ENCODE measurements around the gene ESPL1.
"Not testable (repeated sequence)": the region's sequence is repeated elsewhere in the genome, so short reads cannot be mapped to it uniquely, and the experiment has no call there.

Gene ESPL1

GRCh38 chr12:53289891-53290290 is 21.8 kb downstream of the ESPL1 start:
- H3K9ac ChIP-seq (ENCODE audit: low read length): no peak overlapping the region
- H3K27ac ChIP-seq (ENCODE audit: low read depth, low read length): no peak overlapping the region
- no peak overlapping the region for H3K4me3 ChIP-seq (ENCODE audit: low read depth, low read length)
- H3K9me3 ChIP-seq (ENCODE audit: control insufficient read depth, insufficient read depth, low read depth, low read length): no peaks in the 10 kb centered on the region
- peaks cover 79% of the 10 kb centered on the region for H3K36me3 ChIP-seq (ENCODE audit: control insufficient read depth, insufficient read depth, low read length)
- no peaks in the 10 kb centered on the region for H3K27me3 ChIP-seq (ENCODE audit: control insufficient read depth, insufficient read depth, low read length)
- H3K4me1 ChIP-seq (ENCODE audit: control insufficient read depth, insufficient read depth, low read length): no peaks in the 10 kb centered on the region

- no peaks in the 10 kb centered on the region for H3K27me3 ChIP-seq (ENCODE audit: control insufficient read depth, insufficient read depth, low read length)
- H3K36me3 ChIP-seq (ENCODE audit: control insufficient read depth, insufficient read depth, low read length): peaks cover 73% of the 10 kb centered on the region
- H3K27ac ChIP-seq (ENCODE audit: low read depth, low read length): no peak overlapping the region
- H3K9me3 ChIP-seq (ENCODE audit: control insufficient read depth, insufficient read depth, low read depth, low read length): no peaks in the 10 kb centered on the region
- no peak overlapping the region for H3K4me3 ChIP-seq (ENCODE audit: low read depth, low read length)
- H3K4me1 ChIP-seq (ENCODE audit: control insufficient read depth, insufficient read depth, low read length): no peaks in the 10 kb centered on the region
- H3K9ac ChIP-seq (ENCODE audit: low read length): no peak overlapping the region
Measured at GRCh38 chr12:53290661-53291060, 22.6 kb downstream of the ESPL1 start.

DNA sequence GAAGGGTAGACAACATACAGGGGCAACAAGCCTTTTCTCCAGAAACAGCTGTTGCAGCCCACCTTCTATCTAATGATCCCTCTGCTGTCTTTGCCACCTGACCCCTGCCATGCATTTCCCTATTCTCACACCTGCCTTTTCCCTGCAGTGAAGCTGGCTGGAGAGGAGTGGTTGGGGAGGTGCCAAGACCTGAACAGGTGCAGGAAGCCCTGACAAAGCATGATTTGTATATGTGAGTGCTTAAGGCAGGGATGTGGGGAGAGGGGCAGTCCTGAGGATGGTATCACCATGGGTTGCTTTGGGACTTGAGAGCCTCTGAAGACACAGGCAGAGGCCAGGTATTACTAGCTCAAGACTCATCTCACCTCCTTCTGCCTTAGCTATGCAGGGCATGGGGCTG is 24.3 kb downstream of the ESPL1 start:
- no peaks in the 10 kb centered on the region for H3K9me3 ChIP-seq (ENCODE audit: control insufficient read depth, insufficient read depth, low read depth, low read length)
- H3K36me3 ChIP-seq (ENCODE audit: control insufficient read depth, insufficient read depth, low read length): peaks cover 64% of the 10 kb centered on the region
- H3K4me1 ChIP-seq (ENCODE audit: control insufficient read depth, insufficient read depth, low read length): peaks cover 4% of the 10 kb centered on the region; the same call in 1 of the 2 replicates
- H3K4me3 ChIP-seq (ENCODE audit: low read depth, low read length): no peak overlapping the region
- H3K27ac ChIP-seq (ENCODE audit: low read depth, low read length): no peak overlapping the region
- H3K27me3 ChIP-seq (ENCODE audit: control insufficient read depth, insufficient read depth, low read length): no peaks in the 10 kb centered on the region
- no peak overlapping the region for H3K9ac ChIP-seq (ENCODE audit: low read length)

GRCh38 chr12:53295070-53295890 is 27.2 kb downstream of the ESPL1 start, which contains the start of gene PFDN5:
Gene PFDN5, plus strand, starts transcription at chr12:53295542. Its CDS starts 26 bp downstream, at chr12:53295568.
- H3K36me3 ChIP-seq (ENCODE audit: control insufficient read depth, insufficient read depth, low read length): peaks cover 48% of the 10 kb centered on the region
- peak within 1 kb of the TSS; percentile 99 for H3K4me3 ChIP-seq (ENCODE audit: low read depth, low read length)
- peaks cover 10% of the 10 kb centered on the region for H3K4me1 ChIP-seq (ENCODE audit: control insufficient read depth, insufficient read depth, low read length)
- H3K27ac ChIP-seq (ENCODE audit: low read depth, low read length): peak within 1 kb of the TSS; percentile 29; the same call in 1 of the 2 replicates
- H3K9ac ChIP-seq (ENCODE audit: low read length): peak within 1 kb of the TSS; percentile 90
- no peaks in the 10 kb centered on the region for H3K27me3 ChIP-seq (ENCODE audit: control insufficient read depth, insufficient read depth, low read length)
- H3K9me3 ChIP-seq (ENCODE audit: control insufficient read depth, insufficient read depth, low read depth, low read length): no peaks in the 10 kb centered on the region

GRCh38 chr12:53295891-53296219 is 27.8 kb downstream of the ESPL1 start:
- H3K4me1 ChIP-seq (ENCODE audit: control insufficient read depth, insufficient read depth, low read length): peaks cover 13% of the 10 kb centered on the region
- peak overlapping the region; percentile 99 for H3K4me3 ChIP-seq (ENCODE audit: low read depth, low read length)
- no peaks in the 10 kb centered on the region for H3K27me3 ChIP-seq (ENCODE audit: control insufficient read depth, insufficient read depth, low read length)
- H3K9ac ChIP-seq (ENCODE audit: low read length): peak overlapping the region; percentile 90
- no peaks in the 10 kb centered on the region for H3K9me3 ChIP-seq (ENCODE audit: control insufficient read depth, insufficient read depth, low read depth, low read length)
- H3K27ac ChIP-seq (ENCODE audit: low read depth, low read length): peak overlapping the region; percentile 29; the same call in 1 of the 2 replicates
- peaks cover 42% of the 10 kb centered on the region for H3K36me3 ChIP-seq (ENCODE audit: control insufficient read depth, insufficient read depth, low read length)

DNA sequence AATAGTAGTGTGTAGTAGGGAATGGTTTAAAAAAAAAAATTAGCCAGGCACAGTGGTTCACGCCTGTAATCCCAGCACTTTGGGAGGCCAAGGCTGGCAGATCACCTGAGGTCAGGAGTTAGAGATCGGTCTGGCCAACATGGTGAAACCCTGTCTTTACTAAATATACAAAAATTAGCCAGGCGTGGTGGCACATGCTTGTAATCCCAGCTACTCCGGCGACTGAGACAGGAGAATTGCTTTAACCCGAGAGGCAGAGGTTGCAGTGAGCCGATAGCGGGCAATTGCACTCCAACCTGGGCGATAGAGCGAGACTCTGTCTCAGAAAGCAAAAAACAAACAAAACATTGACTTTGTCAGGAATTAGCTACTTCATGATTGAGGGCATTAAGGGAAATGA is 29.0 kb downstream of the ESPL1 start:
- Histone ChIP-seq H3K4me1 (ENCODE audit: control insufficient read depth, insufficient read depth, low read length) (peaks cover 13% of the 10 kb centered on the region), H3K36me3 (ENCODE audit: control insufficient read depth, insufficient read depth, low read length) (peaks cover 40% of the 10 kb centered on the region)
- not testable (repeated sequence) for H3K27ac ChIP-seq (ENCODE audit: low read depth, low read length); H3K27me3 ChIP-seq (ENCODE audit: control insufficient read depth, insufficient read depth, low read length); H3K9ac ChIP-seq (ENCODE audit: low read length); H3K9me3 ChIP-seq (ENCODE audit: control insufficient read depth, insufficient read depth, low read depth, low read length); H3K4me3 ChIP-seq (ENCODE audit: low read depth, low read length)

DNA sequence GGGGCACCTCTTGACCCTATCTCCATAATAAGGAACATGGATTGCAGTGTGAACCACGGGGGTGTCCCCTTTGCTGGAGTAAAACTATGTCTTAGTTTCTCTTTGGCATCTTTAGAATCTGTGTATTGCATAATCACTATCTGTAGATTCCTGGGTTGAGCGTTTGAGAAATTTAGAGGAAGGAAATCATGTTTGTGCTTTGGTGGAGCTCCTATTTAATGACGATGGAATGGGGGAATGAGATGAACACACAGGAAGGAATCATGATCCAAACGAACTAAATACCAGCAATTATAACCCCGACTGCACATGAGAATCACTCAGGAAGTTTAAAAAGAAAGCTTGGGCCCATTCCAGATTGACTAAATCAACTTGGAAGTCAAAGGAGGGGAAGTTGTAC is 30.1 kb downstream of the ESPL1 start:
- no peaks in the 10 kb centered on the region for H3K9me3 ChIP-seq (ENCODE audit: control insufficient read depth, insufficient read depth, low read depth, low read length)
- H3K9ac ChIP-seq (ENCODE audit: low read length): no peak overlapping the region
- no peaks in the 10 kb centered on the region for H3K27me3 ChIP-seq (ENCODE audit: control insufficient read depth, insufficient read depth, low read length)
- no peak overlapping the region for H3K4me3 ChIP-seq (ENCODE audit: low read depth, low read length)
- peaks cover 13% of the 10 kb centered on the region for H3K4me1 ChIP-seq (ENCODE audit: control insufficient read depth, insufficient read depth, low read length)
- H3K27ac ChIP-seq (ENCODE audit: low read depth, low read length): no peak overlapping the region
- H3K36me3 ChIP-seq (ENCODE audit: control insufficient read depth, insufficient read depth, low read length): peaks cover 40% of the 10 kb centered on the region

DNA sequence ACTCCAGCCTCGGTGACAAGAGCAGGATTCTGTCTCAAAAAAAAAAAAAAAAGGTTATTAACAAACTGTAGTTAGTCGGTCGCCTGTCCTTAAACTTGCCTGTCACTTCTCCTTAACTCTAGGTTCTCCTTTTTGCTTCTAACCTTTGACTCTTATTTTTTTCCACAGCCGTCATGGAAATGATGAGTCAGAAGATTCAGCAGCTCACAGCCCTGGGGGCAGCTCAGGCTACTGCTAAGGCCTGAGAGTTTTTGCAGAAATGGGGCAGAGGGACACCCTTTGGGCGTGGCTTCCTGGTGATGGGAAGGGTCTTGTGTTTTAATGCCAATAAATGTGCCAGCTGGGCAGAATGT is 31.0 kb downstream of the ESPL1 start:
- no peak overlapping the region for H3K9ac ChIP-seq (ENCODE audit: low read length)
- peaks cover 39% of the 10 kb centered on the region for H3K36me3 ChIP-seq (ENCODE audit: control insufficient read depth, insufficient read depth, low read length)
- no peaks in the 10 kb centered on the region for H3K9me3 ChIP-seq (ENCODE audit: control insufficient read depth, insufficient read depth, low read depth, low read length)
- H3K27ac ChIP-seq (ENCODE audit: low read depth, low read length): 0 out of 2 replicates have a peak overlapping the region, but pooled peaks have one; percentile 18
- H3K27me3 ChIP-seq (ENCODE audit: control insufficient read depth, insufficient read depth, low read length): no peaks in the 10 kb centered on the region
- peak overlapping the region; percentile 97 for H3K4me3 ChIP-seq (ENCODE audit: low read depth, low read length)
- peaks cover 13% of the 10 kb centered on the region for H3K4me1 ChIP-seq (ENCODE audit: control insufficient read depth, insufficient read depth, low read length)

DNA sequence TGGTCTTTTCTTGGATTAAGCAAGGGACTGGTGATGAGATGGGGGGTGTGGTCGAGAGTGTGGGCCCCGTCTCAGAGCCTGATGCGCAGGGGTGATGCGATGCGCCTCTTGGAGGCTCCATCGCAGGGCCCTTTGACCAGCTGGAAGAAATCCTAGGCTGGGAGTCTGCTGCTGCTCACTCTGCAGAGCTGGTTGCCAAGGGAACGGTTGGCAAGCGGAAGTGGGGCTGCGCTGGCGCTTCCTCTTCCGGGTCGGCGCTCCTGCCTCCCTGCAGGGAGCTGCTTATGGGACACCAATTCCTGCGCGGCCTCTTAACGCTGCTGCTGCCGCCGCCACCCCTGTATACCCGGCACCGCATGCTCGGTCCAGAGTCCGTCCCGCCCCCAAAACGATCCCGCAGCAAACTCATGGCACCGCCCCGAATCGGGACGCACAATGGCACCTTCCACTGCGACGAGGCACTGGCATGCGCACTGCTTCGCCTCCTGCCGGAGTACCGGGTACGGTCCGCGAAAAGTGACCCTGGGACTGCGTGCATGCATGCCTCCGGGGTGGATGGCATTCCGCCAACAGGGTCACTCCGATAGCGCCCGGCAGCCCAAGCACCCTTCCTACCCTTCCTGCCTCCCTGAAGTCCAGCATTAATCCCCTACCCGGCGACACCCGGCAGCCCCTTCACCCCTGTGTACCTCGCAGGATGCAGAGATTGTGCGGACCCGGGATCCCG is 31.5 kb downstream of the ESPL1 start, which contains the start of gene MYG1:
Gene MYG1 (plus strand): TSS at position 242 of the 727 bp plus-strand sequence. CDS start 43 bp downstream, at position 285.
- no peaks in the 10 kb centered on the region for H3K27me3 ChIP-seq (ENCODE audit: control insufficient read depth, insufficient read depth, low read length)
- peak within 1 kb of the TSS; percentile 84 for H3K9ac ChIP-seq (ENCODE audit: low read length)
- no peaks in the 10 kb centered on the region for H3K9me3 ChIP-seq (ENCODE audit: control insufficient read depth, insufficient read depth, low read depth, low read length)
- peaks cover 13% of the 10 kb centered on the region for H3K4me1 ChIP-seq (ENCODE audit: control insufficient read depth, insufficient read depth, low read length)
- H3K36me3 ChIP-seq (ENCODE audit: control insufficient read depth, insufficient read depth, low read length): peaks cover 36% of the 10 kb centered on the region
- H3K4me3 ChIP-seq (ENCODE audit: low read depth, low read length): peak within 1 kb of the TSS; percentile 97
- peak within 1 kb of the TSS; percentile 18; the same call in 1 of the 2 replicates for H3K27ac ChIP-seq (ENCODE audit: low read depth, low read length)

DNA sequence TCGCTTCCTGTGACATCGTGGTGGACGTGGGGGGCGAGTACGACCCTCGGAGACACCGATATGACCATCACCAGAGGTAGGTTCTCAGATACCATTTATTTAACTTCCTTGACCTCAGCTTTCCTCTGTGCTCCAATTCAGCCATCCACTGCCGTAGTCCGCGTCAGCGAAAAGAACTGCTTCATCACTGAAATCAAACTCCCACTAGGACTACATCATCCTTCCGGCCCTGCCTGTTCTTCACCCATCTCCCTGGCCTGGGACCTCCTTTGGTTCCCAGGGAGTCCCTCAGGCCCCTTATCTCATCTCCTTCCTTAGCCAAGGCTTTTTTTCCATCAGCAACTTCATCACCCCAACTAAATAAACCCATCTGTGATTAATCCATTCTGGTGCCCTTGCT is 32.1 kb downstream of the ESPL1 start:
- H3K9me3 ChIP-seq (ENCODE audit: control insufficient read depth, insufficient read depth, low read depth, low read length): no peaks in the 10 kb centered on the region
- H3K36me3 ChIP-seq (ENCODE audit: control insufficient read depth, insufficient read depth, low read length): peaks cover 37% of the 10 kb centered on the region
- H3K4me1 ChIP-seq (ENCODE audit: control insufficient read depth, insufficient read depth, low read length): peaks cover 13% of the 10 kb centered on the region
- no peak overlapping the region; the same call in 1 of the 2 replicates for H3K27ac ChIP-seq (ENCODE audit: low read depth, low read length)
- peak overlapping the region; percentile 97 for H3K4me3 ChIP-seq (ENCODE audit: low read depth, low read length)
- H3K9ac ChIP-seq (ENCODE audit: low read length): peak overlapping the region; percentile 84
- no peaks in the 10 kb centered on the region for H3K27me3 ChIP-seq (ENCODE audit: control insufficient read depth, insufficient read depth, low read length)

DNA sequence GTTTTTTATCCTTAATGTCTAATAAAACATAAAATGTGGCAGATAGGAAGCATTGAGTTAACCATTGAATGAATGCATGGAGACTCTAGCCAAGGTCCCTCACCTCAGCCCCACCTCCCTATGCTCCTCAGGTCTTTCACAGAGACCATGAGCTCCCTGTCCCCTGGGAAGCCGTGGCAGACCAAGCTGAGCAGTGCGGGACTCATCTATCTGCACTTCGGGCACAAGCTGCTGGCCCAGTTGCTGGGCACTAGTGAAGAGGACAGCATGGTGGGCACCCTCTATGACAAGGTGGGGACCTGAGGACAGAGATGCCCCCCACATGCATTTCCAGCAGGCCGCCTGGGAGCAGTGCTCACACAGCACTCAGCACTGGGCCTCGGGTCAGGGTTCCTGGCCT is 34.8 kb downstream of the ESPL1 start:
- no peaks in the 10 kb centered on the region for H3K9me3 ChIP-seq (ENCODE audit: control insufficient read depth, insufficient read depth, low read depth, low read length)
- H3K4me1 ChIP-seq (ENCODE audit: control insufficient read depth, insufficient read depth, low read length): peaks cover 9% of the 10 kb centered on the region
- H3K27me3 ChIP-seq (ENCODE audit: control insufficient read depth, insufficient read depth, low read length): no peaks in the 10 kb centered on the region
- no peak overlapping the region for H3K4me3 ChIP-seq (ENCODE audit: low read depth, low read length)
- no peak overlapping the region for H3K27ac ChIP-seq (ENCODE audit: low read depth, low read length)
- H3K36me3 ChIP-seq (ENCODE audit: control insufficient read depth, insufficient read depth, low read length): peaks cover 56% of the 10 kb centered on the region
- no peak overlapping the region for H3K9ac ChIP-seq (ENCODE audit: low read length)

All from HUES6 (cell line).